GM18526 (cell line): ENCODE data around the gene HOMER3.

Experiments used
- POLR2A ChIP-seq: IDR thresholded peaks from 3 replicates; pipeline ENCODE4 v1.6.1; 2011; ENCODE audit not compliant: insufficient read length; ENCODE audit errors: extremely low read depth

The HOMER3 gene

GRCh38 chr19:18919086-18919899 lies 21.7 kb downstream of the HOMER3 start, which contains the start of the genes COPE and DDX49:
TSS of gene COPE (minus strand) at chr19:18919387. CDS start at chr19:18919348, 39 bp downstream.
TSS of gene DDX49 (plus strand) at chr19:18919715. CDS start at chr19:18919742, 27 bp downstream.
- TF ChIP-seq POLR2A: peak; percentile 82

DNA sequence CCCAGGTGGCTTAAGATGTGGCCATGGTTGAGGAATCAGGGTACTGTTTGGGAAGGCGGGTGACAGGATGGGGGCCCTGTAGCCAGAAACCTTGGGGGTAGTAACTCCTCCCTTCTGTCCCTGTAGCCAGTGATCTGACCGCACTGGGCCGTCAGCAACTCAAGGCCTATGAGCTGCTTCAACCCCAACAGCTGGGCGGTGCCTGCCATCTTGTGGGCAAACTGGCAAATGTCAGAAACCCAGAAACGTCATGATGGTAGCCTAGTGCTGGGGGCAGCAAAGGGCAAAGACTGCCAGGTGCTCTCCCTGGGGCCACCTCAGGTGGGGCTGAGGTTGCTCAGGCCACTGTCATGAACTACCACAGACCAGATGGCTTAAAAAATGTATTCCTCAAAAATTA lies 25.4 kb downstream of the HOMER3 start:
- no peak for TF ChIP-seq POLR2A

GRCh38 chr19:18913466-18913865 lies 27.6 kb downstream of the HOMER3 start:
- TF ChIP-seq POLR2A: no peak

DNA sequence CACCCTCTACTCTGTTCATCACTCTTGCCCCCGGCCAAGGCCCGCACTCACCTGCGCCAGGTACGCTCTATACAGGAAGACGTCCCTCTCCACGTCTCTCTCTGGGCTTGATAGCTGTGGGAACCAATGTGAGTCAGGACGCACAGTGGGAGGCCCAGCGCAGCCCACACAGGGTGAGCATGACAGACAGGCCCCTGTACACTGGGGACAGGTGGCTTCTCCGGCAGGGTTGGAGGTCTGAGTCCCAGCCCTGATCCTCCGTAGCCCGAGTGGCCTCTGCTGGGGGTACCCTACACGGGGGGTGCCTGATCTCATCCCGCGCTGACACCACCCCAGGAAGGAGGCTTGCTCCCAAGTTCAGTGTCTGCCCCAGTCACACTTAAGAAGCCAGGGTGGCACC lies 28.1 kb downstream of the HOMER3 start:
- TF ChIP-seq POLR2A: no peak

GRCh38 chr19:18910801-18911436 lies 30.1 kb downstream of the HOMER3 start:
- TF ChIP-seq POLR2A: no peak

DNA sequence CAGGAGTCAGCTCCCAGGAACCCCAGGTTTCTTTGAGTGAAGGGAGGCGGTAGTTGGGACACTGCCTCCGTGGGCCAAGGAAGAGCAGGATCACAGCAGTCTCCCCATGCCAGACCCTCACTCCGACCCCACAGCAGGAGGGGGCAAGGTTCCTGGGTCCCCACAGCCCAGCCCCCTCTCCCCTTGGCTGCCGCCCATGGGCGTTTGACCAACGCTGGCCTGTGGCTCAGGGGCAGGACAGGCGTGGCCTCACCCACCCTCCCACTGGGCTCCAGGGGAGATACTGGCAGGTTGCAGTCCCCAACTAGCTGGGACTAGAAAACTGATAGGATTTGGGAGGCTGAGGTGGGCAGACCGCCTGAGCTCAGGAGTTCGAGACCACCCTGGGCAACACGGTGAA lies 31.0 kb downstream of the HOMER3 start:
- no peak for TF ChIP-seq POLR2A

- no peak for TF ChIP-seq POLR2A
Observed at GRCh38 chr19:18908917-18909619, 31.9 kb downstream of the HOMER3 start.

GRCh38 chr19:18906605-18907519 lies 34.2 kb downstream of the HOMER3 start:
- no peak for TF ChIP-seq POLR2A

DNA sequence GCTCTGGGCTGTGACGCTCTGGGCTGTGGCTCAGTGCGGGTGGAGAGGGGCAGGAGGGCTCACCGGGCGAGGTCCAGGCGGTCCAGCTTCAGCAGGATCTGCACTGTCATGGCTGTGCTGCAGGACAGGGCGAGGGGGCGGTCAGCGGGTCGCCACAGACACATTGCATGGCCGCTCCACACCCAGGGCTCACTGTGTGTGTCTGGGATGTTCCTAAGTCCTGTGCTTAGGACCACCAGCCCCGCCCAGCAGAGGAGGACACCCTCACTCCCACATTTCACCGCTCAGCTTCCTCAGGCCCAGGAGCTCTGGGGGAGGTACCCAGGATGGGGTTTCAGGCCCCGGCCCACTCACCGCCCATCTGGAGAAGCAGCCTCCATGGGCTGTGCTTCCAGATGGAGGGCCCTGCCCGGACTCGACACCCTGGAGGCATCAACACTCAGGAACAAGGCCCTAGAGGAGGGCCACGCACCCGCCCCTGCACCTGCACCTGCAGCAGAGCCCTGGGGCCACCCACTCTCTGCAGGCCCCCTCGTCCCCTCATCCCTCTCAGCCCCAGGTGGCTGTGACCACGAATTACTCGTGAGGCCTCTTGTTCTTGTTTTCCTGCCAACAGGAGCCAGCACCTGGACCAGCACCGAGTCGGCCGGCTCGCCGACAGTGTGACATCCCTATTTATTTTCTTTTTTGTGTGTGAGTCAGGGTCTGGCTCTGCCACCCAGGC lies 35.3 kb downstream of the HOMER3 start:
- TF ChIP-seq POLR2A: no peak

DNA sequence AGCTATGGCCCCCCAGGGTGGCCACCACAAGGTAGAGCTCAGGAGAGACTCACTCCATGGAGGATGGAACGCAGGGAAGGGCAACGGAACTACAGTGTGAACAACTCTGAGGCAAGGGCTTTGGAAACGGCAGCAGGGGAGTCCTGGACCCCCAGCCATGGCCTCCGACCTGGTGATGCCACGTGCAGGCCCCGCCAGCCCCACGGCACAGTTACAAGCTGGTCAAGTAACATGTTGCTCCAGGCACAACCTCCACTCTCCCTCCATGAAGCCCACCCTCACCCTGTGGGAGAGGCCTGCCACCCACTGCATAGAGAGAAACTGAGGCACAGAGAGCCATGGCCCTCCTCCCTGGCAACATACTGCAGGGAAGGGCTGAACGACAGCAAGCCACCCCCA lies 36.0 kb downstream of the HOMER3 start:
- TF ChIP-seq POLR2A: no peak

DNA sequence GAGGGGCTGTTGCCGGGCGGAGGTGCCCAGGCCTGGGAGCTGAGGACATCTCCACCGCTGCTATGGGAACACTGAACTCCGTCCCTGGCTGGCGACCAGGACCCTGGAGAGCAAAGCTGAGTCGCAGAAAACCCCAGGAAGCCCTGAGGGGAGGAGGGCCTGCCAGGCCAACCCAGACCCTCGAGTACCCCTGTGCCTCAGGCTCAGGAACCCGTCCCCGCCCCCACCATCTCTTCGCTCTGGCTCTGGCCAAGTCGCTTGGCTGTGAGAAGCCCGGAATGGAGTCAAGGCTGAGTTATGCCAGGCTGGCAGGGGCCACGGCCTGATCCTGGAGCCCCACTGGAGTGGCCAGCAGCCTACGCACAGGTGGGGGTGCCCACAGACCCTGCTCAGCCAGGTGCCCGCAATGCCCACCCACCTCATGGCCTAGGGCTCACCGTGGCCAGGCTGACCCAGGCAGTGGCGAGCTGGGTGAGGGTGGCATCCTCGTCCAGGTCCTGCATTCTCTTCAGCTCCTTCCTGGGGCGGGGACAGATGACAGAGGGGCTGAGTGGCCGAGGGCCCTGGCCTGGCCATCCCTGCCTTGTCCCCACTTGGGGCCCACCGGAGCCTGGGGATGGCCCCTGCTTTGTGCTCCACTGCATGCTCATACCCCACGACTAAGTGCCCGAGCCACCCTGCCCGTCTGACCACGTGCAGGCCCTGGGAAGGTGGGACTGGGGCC lies 36.5 kb downstream of the HOMER3 start:
- no peak for TF ChIP-seq POLR2A

GRCh38 chr19:18903156-18904037 lies 37.6 kb downstream of the HOMER3 start:
- TF ChIP-seq POLR2A: no peak

DNA sequence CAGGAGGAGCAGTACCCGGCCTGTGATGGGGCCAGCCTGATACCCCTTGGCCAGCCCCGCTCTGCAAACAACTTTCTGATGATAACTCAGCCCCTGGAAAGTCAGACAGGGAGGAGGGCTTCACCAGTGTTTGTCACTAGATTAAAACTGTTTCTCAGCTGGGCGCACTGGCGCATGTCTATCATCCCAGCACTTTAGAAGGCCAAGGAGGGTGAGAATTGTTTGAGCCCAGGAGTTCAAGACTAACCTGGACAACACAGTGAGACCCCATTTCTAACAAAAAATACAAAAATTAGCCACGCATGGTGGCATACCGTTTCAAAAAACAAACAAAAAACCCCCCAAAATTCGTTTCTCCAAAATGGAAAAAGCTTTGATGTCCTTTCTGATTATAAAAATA lies 39.5 kb downstream of the HOMER3 start:
- no peak for TF ChIP-seq POLR2A
